Astrocyte of the cerebellum (primary cell): ENCODE data around the gene RPS6KA2.

Experiments
- DNase-seq: peaks from one replicate; pipeline ENCODE4 v3.0.0-alpha.2; 2011; ENCODE audit warnings: low read depth
- H3K4me3 ChIP-seq: 2 replicates; pipeline ENCODE4 v1.5.1; 2011; ENCODE audit warnings: mild to moderate bottlenecking, low read depth, low read length, moderate library complexity
- in situ Hi-C: cut with HindIII; loops from 2 replicates; pipeline ENCODE4 v1.10.0; 2017; ENCODE audit warnings: low sequenced_read_pairs
- TF ChIP-seq, protein P1 (sequence below): IDR thresholded peaks from 2 replicates; pipeline ENCODE4 v1.5.1; 2012; ENCODE audit warnings: low read length, low read depth, moderate library complexity, mild to moderate bottlenecking; ENCODE audit errors: missing control alignments

Gene RPS6KA2

GRCh38 chr6:166419717-166420116 is 207.3 kb downstream of the RPS6KA2 start:
- in situ Hi-C loops, result no loop called here
- TF ChIP-seq, protein P1, sequence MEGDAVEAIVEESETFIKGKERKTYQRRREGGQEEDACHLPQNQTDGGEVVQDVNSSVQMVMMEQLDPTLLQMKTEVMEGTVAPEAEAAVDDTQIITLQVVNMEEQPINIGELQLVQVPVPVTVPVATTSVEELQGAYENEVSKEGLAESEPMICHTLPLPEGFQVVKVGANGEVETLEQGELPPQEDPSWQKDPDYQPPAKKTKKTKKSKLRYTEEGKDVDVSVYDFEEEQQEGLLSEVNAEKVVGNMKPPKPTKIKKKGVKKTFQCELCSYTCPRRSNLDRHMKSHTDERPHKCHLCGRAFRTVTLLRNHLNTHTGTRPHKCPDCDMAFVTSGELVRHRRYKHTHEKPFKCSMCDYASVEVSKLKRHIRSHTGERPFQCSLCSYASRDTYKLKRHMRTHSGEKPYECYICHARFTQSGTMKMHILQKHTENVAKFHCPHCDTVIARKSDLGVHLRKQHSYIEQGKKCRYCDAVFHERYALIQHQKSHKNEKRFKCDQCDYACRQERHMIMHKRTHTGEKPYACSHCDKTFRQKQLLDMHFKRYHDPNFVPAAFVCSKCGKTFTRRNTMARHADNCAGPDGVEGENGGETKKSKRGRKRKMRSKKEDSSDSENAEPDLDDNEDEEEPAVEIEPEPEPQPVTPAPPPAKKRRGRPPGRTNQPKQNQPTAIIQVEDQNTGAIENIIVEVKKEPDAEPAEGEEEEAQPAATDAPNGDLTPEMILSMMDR, result no peak
- H3K4me3 ChIP-seq, result no peak overlapping the region
- no peak for DNase-seq

- no peak overlapping the region for H3K4me3 ChIP-seq
- in situ Hi-C loops, result no loop called here
- TF ChIP-seq, protein P1, result no peak
- DNase-seq, result peak; percentile 36
Observed at GRCh38 chr6:166419286-166419685, 207.8 kb downstream of the RPS6KA2 start.

DNA sequence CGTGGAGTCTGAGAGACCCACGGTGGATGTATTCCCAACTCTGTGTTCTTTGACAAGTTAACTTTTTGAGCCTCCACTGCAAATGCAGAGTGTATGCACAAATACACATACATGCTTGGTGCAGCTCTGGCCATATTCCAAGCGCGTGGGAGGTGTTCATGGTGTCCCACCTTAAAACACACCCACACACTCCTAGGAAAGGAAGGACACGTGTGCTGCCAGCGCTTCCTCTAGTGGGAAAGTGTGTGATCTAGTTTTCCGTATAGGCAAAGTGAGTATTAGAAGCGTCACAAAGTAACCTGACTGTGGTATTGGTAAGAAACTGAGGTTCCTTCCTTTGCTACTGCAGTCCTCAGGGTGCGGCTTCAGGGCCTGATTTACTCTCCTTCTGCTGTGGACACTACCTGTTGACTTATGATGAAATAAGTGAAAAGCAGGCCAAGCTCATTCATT is 208.3 kb downstream of the RPS6KA2 start:
- no peak overlapping the region for H3K4me3 ChIP-seq
- in situ Hi-C loops, result no loop called here
- no peak for DNase-seq
- TF ChIP-seq, protein P1, result no peak

DNA sequence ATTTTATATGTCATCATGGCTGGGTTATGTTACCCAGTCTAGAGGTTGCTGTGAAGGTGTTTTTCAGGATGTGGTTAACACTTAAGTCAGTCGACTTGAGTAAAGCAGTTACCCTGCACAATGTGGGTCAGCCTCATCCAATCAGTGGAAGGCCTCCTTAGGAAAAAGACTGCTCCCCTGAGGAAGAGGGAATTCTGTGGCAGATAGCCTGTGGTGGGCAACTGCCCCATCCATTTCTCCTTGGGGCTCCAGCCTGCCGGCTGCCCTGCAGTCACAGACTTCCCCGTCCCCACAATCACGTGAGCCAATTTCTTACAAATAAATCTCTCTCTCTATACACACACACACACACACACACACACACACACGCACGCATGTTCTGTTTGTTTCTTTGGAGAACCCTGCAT is 209.8 kb downstream of the RPS6KA2 start:
- TF ChIP-seq, protein P1, result no peak
- no peak overlapping the region for H3K4me3 ChIP-seq
- DNase-seq, result no peak
- in situ Hi-C loops, result no loop called here

GRCh38 chr6:166415833-166416347 is 211.2 kb downstream of the RPS6KA2 start:
- TF ChIP-seq, protein P1, result no peak
- DNase-seq, result no peak
- H3K4me3 ChIP-seq, result no peak overlapping the region
- in situ Hi-C loops, result no loop called here

DNA sequence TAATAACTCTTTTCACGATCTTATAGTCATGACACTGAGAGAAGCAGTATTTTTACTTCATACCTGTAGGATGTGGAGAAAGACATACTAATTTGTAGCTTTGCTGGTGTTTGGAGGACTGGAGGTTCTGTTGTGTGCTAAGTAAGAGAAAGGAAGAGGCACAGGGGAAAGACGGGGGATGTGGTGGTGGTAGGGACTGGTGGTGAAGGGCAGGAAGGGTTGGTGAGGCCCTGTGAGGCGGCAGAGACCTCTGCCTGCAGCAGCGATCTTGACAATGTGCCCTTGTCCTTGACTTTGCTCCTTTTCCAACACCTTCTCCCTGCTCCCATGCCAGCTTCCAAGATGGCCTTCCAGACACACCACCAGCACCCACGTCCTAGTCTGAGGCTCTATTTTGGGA is 211.7 kb downstream of the RPS6KA2 start:
- no peak for DNase-seq
- TF ChIP-seq, protein P1, result no peak
- no peak overlapping the region for H3K4me3 ChIP-seq
- in situ Hi-C loops, result no loop called here
